Fibroblast of villous mesenchyme (primary cell): Measurements from ENCODE around the gene KLF15. TPM values are rescaled to one million over a fixed set of nuclear protein-coding genes. Genes with fewer than 3 reads are reported as not detected.

Experiments
- DNase-seq: peaks from one replicate; pipeline ENCODE4 v3.0.0-alpha.2; 2010; ENCODE audit warnings: low read depth
- H3K4me3 ChIP-seq: 2 replicates; pipeline ENCODE4 v1.5.1; 2011; ENCODE audit warnings: low read depth, mild to moderate bottlenecking, low read length
- total RNA-seq: library from RNA; depleted of rRNA; stranded (reverse); fragments of >200 nt; gene quantifications from 2 replicates; pipeline ENCODE4 v1.2.3, GENCODE V29; 2012
- TF ChIP-seq, protein P1 (sequence below): IDR thresholded peaks from 2 replicates; pipeline ENCODE4 v1.5.1; 2012; ENCODE audit warnings: low read depth, mild to moderate bottlenecking, low read length; ENCODE audit not compliant: insufficient read depth

Gene KLF15
- total RNA-seq, 1 donor: 0.43 TPM

GRCh38 chr3:126295407-126295939, 61.7 kb downstream of the KLF15 start:
- DNase-seq: no peak
- no peak overlapping the region for H3K4me3 ChIP-seq
- TF ChIP-seq, protein P1, sequence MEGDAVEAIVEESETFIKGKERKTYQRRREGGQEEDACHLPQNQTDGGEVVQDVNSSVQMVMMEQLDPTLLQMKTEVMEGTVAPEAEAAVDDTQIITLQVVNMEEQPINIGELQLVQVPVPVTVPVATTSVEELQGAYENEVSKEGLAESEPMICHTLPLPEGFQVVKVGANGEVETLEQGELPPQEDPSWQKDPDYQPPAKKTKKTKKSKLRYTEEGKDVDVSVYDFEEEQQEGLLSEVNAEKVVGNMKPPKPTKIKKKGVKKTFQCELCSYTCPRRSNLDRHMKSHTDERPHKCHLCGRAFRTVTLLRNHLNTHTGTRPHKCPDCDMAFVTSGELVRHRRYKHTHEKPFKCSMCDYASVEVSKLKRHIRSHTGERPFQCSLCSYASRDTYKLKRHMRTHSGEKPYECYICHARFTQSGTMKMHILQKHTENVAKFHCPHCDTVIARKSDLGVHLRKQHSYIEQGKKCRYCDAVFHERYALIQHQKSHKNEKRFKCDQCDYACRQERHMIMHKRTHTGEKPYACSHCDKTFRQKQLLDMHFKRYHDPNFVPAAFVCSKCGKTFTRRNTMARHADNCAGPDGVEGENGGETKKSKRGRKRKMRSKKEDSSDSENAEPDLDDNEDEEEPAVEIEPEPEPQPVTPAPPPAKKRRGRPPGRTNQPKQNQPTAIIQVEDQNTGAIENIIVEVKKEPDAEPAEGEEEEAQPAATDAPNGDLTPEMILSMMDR: no peak

DNA sequence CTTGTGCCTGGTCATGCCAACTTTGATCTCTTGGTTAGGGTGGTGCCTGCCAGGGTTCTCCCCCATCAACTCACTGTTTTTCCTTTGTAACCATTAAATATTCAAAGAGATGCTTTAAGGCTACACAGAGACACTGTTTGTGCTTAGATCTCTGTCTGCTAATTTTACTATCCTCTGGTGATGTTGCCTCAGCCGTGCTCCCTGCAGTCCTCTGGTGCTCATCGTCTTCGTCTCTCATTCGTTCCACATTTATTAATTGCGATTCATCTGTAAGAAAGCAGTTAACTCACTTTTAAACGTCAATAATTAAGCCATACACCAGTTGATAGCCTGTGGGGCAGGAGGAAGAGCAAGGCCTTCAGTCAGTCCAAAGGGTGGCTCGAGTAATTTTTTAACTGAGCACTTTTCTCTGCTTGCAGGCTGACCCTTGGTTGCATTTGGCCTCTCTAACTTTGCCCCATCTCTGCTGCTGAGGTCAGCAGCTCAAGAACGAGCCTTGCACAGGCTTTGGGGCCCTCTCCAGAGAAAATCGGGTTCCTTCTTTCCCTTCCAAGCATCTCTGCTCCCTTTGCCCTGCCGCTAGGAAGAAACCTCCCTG, 62.9 kb downstream of the KLF15 start:
- no peak overlapping the region for H3K4me3 ChIP-seq
- no peak for DNase-seq
- TF ChIP-seq, protein P1: no peak

- H3K4me3 ChIP-seq: no peak overlapping the region
- DNase-seq: peak; percentile 51
- TF ChIP-seq, protein P1: no peak
Measured at GRCh38 chr3:126293370-126294082, 63.7 kb downstream of the KLF15 start.

Other genes starting within 250 kb of the KLF15 start
- gene ALDH1L1, start 176.8 kb downstream of the KLF15 start, total RNA-seq: 0.32 and 3.9 TPM in 2 replicates
- gene CFAP100, start 37.5 kb upstream of the KLF15 start, total RNA-seq: not detected in 2 replicates
- gene ZXDC, start 118.5 kb upstream of the KLF15 start, total RNA-seq: 17.7 TPM in 2 replicates
- under 0.01 TPM in 1 of 2 replicates, not detected in the other for gene UROC1, start 160.4 kb upstream of the KLF15 start, total RNA-seq
- gene CHST13, start 166.7 kb upstream of the KLF15 start, total RNA-seq: not detected in 2 replicates
- not detected in 2 replicates for gene C3orf22, start 201.5 kb upstream of the KLF15 start, total RNA-seq